Liver (tissue), 3 donors: ENCODE measurements around the gene IL20.

Experiments used
- SP1 ChIP-seq: IDR thresholded peaks from 2 replicates; pipeline ENCODE4 v1.6.1; 2018; ENCODE audit warnings: antibody characterized with exemption, mild to moderate bottlenecking
- TAF1 ChIP-seq: conservative IDR thresholded peaks from 2 replicates; pipeline ENCODE4 v1.6.1; 2016; ENCODE audit warnings: antibody characterized with exemption, mild to moderate bottlenecking
- TF ChIP-seq, protein P1 (sequence below): fragments of 150-350 bp; IDR thresholded peaks from 2 replicates; pipeline ENCODE4 v1.5.1; 2017; ENCODE audit warnings: improper control_type of control experiment, low read depth, low read length; ENCODE audit not compliant: missing input control
- donor health status: healthy.
- donor health status: healthy.

DNA sequence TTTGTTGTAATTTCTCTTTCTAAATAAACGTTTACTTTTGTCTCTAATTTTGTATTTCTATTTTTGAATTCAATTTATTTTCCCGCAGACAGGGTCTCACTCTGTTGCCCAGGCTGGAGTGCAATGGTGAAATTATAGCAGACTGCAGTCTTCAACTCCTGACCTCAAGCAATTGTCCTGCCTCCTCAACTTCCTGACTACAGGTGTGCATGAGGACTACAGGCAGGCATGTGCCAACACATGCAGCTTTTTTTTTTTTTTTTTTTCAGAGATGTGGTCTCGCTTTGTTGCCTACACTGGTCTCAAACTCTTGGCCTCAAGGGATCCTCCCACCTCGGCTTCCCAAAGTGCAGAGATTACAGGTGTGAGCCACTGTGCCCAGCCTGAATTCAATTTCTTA lies 36.7 kb upstream of the IL20 start:
- TF ChIP-seq SP1 (no peak), TAF1 (no peak)
- TF ChIP-seq, protein P1, sequence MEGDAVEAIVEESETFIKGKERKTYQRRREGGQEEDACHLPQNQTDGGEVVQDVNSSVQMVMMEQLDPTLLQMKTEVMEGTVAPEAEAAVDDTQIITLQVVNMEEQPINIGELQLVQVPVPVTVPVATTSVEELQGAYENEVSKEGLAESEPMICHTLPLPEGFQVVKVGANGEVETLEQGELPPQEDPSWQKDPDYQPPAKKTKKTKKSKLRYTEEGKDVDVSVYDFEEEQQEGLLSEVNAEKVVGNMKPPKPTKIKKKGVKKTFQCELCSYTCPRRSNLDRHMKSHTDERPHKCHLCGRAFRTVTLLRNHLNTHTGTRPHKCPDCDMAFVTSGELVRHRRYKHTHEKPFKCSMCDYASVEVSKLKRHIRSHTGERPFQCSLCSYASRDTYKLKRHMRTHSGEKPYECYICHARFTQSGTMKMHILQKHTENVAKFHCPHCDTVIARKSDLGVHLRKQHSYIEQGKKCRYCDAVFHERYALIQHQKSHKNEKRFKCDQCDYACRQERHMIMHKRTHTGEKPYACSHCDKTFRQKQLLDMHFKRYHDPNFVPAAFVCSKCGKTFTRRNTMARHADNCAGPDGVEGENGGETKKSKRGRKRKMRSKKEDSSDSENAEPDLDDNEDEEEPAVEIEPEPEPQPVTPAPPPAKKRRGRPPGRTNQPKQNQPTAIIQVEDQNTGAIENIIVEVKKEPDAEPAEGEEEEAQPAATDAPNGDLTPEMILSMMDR: no peak
